ENCODE data around the gene SLC16A2. TPM values are rescaled to one million over a fixed set of nuclear protein-coding genes. Genes with fewer than 3 reads are reported as not detected.

SLC16A2 gene
- total RNA-seq, 5 donors from 2014 or later (not counting 1 experiment from before 2014, with no cell fraction given) = 0.23 to 0.41 (median 0.35) TPM

Other genes starting within 250 kb of the SLC16A2 start
- not detected for gene ZCCHC13, start 117.3 kb upstream of the SLC16A2 start, total RNA-seq
- gene RLIM, start 193.1 kb downstream of the SLC16A2 start, total RNA-seq = 10 to 100 TPM; 32.8 to 51.2 (median 37.6) TPM

Data from T-cell (primary cell).